GM06990 (cell line): ENCODE data around the gene ZNF507.

Experiments used
- DNase-seq: peaks from one replicate; pipeline ENCODE4 v3.0.0-alpha.2; 2011; ENCODE audit not compliant: insufficient read length; ENCODE audit errors: extremely low read depth
- H3K27me3 ChIP-seq: replicated peaks from 2 replicates; pipeline ENCODE4 v1.6.0; 2011; ENCODE audit warnings: low read length; ENCODE audit not compliant: control insufficient read depth, insufficient read depth
- H3K36me3 ChIP-seq: 2 replicates; pipeline ENCODE4 v1.5.1; 2011; ENCODE audit warnings: low read length; ENCODE audit not compliant: control insufficient read depth, insufficient read depth
- H3K4me3 ChIP-seq: replicated peaks from 2 replicates; pipeline ENCODE4 v1.5.1; 2011; ENCODE audit warnings: low read depth, mild to moderate bottlenecking, control low read depth, low read length
- TF ChIP-seq, protein P1 (sequence below): IDR thresholded peaks from 2 replicates; pipeline ENCODE4 v1.5.1; 2011; ENCODE audit warnings: low read length, control low read depth, mild to moderate bottlenecking, inconsistent platforms; ENCODE audit not compliant: insufficient read depth, poor library complexity, severe bottlenecking

ZNF507 gene

GRCh38 chr19:32404213-32404932 is 59.0 kb downstream of the ZNF507 start:
- Histone ChIP-seq H3K36me3 (no peaks in the 10 kb centered on the region), H3K27me3 (no peaks in the 10 kb centered on the region)
- TF ChIP-seq, protein P1, sequence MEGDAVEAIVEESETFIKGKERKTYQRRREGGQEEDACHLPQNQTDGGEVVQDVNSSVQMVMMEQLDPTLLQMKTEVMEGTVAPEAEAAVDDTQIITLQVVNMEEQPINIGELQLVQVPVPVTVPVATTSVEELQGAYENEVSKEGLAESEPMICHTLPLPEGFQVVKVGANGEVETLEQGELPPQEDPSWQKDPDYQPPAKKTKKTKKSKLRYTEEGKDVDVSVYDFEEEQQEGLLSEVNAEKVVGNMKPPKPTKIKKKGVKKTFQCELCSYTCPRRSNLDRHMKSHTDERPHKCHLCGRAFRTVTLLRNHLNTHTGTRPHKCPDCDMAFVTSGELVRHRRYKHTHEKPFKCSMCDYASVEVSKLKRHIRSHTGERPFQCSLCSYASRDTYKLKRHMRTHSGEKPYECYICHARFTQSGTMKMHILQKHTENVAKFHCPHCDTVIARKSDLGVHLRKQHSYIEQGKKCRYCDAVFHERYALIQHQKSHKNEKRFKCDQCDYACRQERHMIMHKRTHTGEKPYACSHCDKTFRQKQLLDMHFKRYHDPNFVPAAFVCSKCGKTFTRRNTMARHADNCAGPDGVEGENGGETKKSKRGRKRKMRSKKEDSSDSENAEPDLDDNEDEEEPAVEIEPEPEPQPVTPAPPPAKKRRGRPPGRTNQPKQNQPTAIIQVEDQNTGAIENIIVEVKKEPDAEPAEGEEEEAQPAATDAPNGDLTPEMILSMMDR: no peak

GRCh38 chr19:32404933-32405430 is 59.6 kb downstream of the ZNF507 start:
- TF ChIP-seq, protein P1: no peak
- no peaks in the 10 kb centered on the region; the same call in 1 of the 2 replicates for H3K36me3 ChIP-seq

More at GRCh38 chr19:32404213-32404932, 59.0 kb downstream of the ZNF507 start:
- no peak for DNase-seq
- peak overlapping the region; percentile 95 for H3K4me3 ChIP-seq

DNA sequence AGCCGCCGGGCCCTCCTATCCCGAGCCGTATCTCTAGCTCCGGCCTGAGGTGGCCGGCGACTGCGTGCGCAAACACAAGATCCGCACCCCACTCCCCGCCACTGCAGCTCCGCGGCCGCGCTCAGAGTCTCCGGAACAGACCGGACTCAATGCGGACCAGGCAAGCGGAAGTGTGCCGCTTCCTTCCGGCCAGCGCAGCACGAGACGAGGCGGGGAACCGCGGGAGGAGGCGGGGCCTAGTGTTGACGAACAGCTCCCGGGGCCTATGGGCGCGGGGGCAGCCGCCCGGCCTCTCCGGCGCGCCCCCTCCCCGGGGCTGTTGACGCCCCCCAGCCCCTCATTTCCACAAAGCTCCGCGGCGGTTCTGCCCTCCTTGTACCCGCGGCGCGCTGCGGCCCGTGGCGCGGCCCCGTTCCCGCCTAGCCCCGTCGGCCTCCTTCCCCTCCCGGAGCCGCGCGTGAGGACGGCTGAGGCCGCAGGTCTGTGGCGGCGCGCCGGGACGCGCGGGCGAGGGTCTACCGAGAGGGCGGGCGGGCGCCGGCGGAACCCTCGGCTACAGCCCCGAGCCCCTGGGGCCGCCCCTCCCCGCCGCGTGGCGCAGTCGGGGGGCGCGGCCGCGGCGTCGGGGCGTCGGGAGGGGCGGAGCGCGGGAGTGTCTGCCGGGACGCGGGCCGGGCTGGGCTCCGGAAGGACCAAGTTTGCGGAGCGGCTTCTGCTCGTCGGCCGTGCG is 60.2 kb downstream of the ZNF507 start, which contains the start of gene DPY19L3:
Gene DPY19L3 (plus strand): TSS at position 340 of the 730 bp plus-strand sequence. CDS start 2,484 bp downstream, outside the sequence.
- Histone ChIP-seq H3K36me3 (no peaks in the 10 kb centered on the region; the same call in 1 of the 2 replicates), H3K4me3 (peak within 1 kb of the TSS; percentile 95), H3K27me3 (no peaks in the 10 kb centered on the region)
- peak; percentile 95 for DNase-seq
- TF ChIP-seq, protein P1: no peak

More at GRCh38 chr19:32404933-32405430, 59.6 kb downstream of the ZNF507 start:
- Histone ChIP-seq H3K27me3 (no peaks in the 10 kb centered on the region), H3K4me3 (peak overlapping the region; percentile 95)
- no peak for DNase-seq

GRCh38 chr19:32406161-32407003 is 61.0 kb downstream of the ZNF507 start:
- TF ChIP-seq, protein P1: no peak
- H3K27me3 ChIP-seq: no peaks in the 10 kb centered on the region
- H3K36me3 ChIP-seq: no peaks in the 10 kb centered on the region; the same call in none of the 2 replicates
- H3K4me3 ChIP-seq: peak overlapping the region; percentile 95
- DNase-seq: no peak

GRCh38 chr19:32407004-32407992 is 61.9 kb downstream of the ZNF507 start:
- TF ChIP-seq, protein P1: no peak
- Histone ChIP-seq H3K36me3 (peaks cover 2% of the 10 kb centered on the region), H3K27me3 (no peaks in the 10 kb centered on the region), H3K4me3 (no peak overlapping the region; the same call in 1 of the 2 replicates)
- DNase-seq: no peak
